RPMI7951 (cell line): ENCODE data around the gene GALNTL6. TPM values are rescaled to one million over a fixed set of nuclear protein-coding genes. Genes with fewer than 3 reads are reported as not detected.
A peak's percentile ranks its signal among the peaks of the same experiment; 100 is the strongest.
"Not testable (repeated sequence)": the region's sequence is repeated elsewhere in the genome, so short reads cannot be mapped to it uniquely, and the experiment has no call there.

Experiments used
- DNase-seq: peaks from one replicate; pipeline ENCODE4 v3.0.0-alpha.2; 2012; ENCODE audit warnings: low read depth
- total RNA-seq: library from RNA; depleted of rRNA; stranded (reverse); fragments of >200 nt; shearing (Covaris generic); gene quantifications from 2 replicates; pipeline ENCODE4 v1.2.3, GENCODE V29; 2014

Gene GALNTL6
- total RNA-seq, 1 experiment from 2014 or later, result not detected

GRCh38 chr4:173018446-173018845 is 1205.2 kb downstream of the GALNTL6 start:
- no peak for DNase-seq

- DNase-seq, result no peak
These were observed 1206.5 kb downstream of the GALNTL6 start for GRCh38 chr4:173019664-173020063.

GRCh38 chr4:173021746-173022573 is 1208.8 kb downstream of the GALNTL6 start:
- not testable (repeated sequence) for DNase-seq

DNA sequence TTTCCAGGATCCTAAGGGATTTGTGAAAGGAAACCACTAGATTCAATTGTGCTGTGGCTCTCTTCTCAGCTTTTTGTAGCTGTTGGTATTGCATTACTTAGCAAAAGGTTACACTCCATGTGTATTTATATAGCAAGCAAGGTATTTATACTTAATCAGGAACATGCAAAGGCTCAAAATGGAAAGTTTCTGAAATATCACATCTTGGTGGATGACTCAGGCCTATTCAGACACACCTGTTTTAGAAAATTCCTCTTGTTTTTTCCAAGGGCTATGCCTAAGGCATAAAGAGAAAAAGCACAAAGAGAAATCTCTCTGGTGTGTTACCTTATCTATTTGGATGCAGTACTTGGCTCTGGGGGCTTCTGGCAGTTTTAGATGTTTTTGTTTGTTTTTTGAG is 1211.0 kb downstream of the GALNTL6 start:
- DNase-seq, result no peak

GRCh38 chr4:173025131-173025530 is 1211.9 kb downstream of the GALNTL6 start:
- peak; percentile 67 for DNase-seq

GRCh38 chr4:173037242-173037641 is 1224.0 kb downstream of the GALNTL6 start:
- no peak for DNase-seq

DNA sequence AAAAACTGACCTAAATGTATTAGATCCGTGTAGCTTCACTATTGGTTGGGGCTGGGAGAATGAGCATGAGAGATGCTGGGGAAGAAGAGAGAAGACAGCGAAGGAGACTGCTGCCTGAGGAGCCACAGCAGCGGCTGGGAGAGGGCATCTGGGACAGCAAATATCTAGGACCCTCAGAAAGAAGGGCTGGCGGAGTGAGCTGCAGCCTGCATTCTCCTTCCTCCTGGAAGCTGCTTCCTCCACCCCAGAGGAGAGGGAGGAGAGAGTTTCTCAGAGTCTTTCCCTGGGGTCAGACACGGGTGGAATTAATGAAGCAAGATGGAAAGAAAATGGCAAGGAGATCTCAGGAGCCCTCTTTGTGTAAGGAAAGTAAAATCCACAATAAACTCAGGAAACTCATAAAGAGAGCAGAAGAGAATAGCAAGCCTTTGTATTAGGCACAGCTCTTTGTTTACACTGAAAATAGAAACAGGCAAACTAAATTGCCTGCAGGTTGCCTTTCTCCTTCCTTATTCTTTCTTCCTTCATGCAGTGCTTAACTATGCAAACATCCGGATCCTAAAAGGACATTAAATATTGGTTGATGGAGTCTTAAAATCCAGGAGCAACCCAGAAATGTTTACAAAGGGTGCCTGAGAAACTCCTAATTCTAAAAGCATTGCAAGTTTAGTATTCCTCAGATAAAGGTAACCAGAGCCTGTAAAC is 1225.1 kb downstream of the GALNTL6 start:
- DNase-seq, result no peak

- DNase-seq, result no peak
These were observed 1226.7 kb downstream of the GALNTL6 start for GRCh38 chr4:173039617-173040577.

DNA sequence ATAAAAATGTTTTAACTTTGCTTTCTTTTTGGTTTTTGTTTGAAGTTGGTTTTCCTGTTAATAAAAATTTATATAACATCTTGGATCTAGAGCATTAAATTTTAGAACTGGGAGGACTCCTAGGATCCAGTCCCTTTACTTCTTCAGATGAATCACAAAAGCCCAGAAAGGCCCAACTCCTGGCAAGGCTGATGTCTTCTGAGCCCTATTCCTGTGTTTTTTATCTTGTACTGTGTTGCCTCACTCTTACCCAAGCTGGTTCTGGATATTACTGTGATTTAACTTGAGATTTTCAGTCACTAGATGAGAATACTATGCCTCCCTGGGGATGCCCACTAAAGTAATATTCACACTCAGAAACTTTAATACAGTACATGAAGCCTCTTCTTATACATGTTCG is 1228.3 kb downstream of the GALNTL6 start:
- DNase-seq, result no peak

DNA sequence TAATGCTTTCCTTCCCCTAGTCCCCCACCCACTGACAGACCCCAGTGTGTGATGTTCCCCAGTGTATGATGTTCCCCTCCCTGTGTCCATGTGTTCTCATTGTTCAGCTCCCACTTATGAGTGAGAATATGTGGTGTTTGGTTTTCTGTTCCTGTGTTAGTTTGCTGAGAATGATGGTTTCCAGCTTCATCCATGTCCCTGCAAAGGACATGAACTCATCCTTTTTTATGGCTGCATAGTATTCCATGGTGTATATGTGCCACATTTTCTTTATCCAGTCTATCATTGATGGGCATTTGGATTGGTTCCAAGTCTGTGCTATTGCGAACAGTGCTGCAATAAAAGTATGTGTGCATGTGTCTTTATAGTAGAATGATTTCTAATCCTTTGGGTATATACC is 1228.9 kb downstream of the GALNTL6 start:
- not testable (repeated sequence) for DNase-seq

DNA sequence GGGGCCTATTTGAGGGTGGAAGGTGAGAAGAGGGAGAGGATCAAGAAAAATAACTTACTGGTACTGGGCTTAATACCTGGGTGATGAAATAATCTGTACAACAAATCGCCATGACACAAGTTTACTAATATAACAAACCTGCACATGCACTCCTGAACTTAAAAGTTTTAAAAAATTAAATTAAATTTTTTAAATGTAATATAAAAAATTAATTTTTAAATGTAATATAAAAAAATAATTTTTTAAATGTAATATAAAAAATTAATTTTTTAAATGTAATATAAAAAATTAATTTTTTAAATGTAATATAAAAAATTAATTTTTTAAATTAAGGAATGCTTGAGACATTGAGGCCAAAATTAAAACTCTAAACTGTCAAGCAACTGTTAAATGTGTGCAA is 1231.1 kb downstream of the GALNTL6 start:
- no peak for DNase-seq

DNA sequence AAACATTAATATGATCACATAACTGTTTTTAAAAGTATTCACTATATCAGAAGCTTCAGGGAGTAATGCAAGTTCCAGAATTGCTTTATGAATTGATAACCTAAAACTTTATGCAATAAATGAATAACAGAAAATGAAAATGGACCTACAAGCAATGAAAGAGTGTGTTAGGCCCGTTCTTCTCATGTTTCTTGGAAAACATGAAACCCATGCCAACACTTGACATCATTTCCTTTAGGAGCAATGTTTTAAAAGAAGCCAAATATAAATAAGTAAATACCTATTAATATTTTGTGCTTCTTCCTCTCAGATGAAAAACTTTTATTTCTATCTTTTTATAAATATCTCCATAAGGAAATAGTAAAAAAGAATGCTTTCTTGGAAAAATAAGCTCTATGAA is 1232.4 kb downstream of the GALNTL6 start:
- no peak for DNase-seq

DNA sequence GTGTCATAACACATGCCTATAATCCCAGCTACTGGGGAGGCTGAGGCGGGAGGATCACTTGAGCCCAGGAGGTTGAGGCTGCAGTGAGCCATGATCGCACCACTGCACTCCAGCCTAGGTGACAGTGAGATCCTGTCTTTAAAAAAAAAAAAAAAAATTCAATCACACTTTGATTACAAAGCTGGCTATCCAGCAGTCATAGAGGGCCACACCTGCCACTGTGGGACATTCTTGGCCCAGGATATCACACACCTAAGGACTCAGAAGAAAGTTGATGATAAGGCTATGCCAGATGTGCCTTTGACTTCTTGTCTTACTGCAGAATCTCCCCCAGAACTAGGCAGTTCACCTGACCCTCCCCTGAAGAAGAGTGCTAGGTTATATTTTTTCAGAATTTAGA is 1232.9 kb downstream of the GALNTL6 start:
- DNase-seq, result no peak

DNA sequence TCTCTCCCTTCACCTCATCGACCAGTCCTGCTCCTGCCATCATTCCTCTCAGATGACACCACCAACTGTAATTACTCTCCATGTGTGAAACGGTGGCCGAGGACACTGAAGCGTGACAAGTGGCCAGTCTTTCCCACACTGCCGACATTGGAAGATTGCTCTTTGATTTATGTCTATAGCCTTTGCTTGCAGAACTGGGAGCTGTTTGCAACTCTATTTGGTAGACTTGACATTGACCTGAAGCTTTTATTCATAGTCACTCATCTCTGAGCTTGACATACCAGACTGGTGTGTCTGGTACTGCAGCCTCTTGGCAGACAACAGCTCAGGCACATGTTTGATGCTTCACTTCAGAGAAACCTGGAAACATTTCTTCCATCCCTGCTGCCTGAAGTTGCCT is 1233.6 kb downstream of the GALNTL6 start:
- DNase-seq, result no peak

- DNase-seq, result no peak
These were observed 1238.0 kb downstream of the GALNTL6 start for GRCh38 chr4:173051232-173051631.

DNA sequence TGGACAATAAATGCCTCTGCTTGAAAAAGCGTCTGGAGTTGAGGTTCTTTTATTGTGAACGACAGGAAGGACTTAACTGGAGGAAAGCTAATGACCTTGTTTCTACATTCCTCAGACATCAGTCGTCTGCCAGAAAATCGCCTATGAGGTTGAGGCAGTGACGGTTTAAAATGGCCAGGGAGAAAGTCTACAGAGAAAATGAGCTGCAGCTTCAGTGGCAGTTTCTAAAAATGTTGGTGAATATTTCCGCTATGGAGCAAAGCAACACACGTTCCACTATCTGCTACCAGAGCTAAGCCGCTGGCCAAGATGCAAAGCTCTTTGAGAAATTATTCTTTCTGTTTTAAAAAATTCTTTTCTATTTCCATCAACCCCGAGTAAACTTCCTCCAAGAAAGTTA is 1238.5 kb downstream of the GALNTL6 start:
- DNase-seq, result peak; percentile 29

DNA sequence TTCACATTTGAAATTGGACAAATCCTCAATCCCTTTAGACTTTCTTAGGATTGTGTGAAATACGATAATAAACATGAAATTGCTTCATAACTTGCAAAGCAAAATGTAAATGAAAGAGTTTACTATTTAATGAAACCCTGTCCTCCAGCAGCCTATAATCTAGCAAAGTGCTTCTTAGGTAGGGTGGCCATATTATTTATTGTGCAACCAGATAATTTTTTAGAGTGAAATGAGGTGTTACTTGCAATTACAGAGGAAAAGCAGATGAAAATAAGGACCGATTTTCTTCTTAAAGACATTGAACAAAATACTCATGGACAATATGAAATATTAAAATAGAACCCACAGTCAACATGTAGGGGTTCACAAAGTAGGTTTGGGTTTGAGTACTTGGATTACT is 1239.2 kb downstream of the GALNTL6 start:
- DNase-seq, result no peak

- DNase-seq, result no peak
These were observed 1243.1 kb downstream of the GALNTL6 start for GRCh38 chr4:173056271-173056670.

- no peak for DNase-seq
These were observed 1243.5 kb downstream of the GALNTL6 start for GRCh38 chr4:173056710-173057109.

DNA sequence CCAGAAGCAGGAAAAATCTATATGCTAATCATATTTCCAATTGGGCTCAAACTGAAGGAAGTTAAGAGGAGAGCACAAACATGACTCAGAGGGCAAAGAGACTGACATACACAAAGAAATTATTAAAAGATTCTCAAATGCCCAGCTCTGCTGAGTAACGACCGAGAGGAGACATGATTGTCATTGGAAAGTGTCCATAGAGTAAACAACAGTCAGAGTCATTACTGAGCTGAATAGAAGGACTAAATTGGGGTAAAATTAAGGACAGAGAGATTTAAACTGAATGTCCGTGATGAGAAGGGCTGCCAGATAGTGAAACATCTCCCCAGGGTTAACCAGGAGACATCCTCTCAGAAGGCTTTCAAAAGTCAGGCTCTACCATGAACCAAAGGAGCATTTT is 1244.2 kb downstream of the GALNTL6 start:
- peak; percentile 38 for DNase-seq

GRCh38 chr4:173057901-173058300 is 1244.7 kb downstream of the GALNTL6 start:
- DNase-seq, result peak; percentile 24

DNA sequence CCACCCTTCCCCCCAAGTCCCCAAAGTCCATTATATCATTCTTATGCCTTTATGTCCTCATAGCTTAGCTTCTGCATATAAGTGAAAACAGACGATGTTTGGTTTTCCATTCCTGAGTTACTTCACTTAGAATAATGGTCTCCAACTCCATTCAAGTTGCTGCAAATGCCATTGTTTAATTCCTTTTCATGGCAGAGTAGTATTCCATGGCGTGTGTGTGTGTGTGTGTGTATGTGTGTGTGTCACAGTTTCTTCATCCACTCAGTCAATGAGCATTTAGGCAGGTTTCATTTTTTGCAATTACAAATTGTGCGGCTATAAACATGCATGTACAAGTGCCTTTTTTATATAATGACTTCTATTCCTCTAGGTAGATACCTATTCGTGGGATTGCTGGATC is 1248.0 kb downstream of the GALNTL6 start:
- DNase-seq, result no peak
